ENCODE measurements around the gene TBCEL. TPM values are rescaled to one million over a fixed set of nuclear protein-coding genes. Genes with fewer than 3 reads are reported as not detected.
A peak's percentile ranks its signal among the peaks of the same experiment; 100 is the strongest.

Gene TBCEL
- total RNA-seq, 1 donor from 2014 or later, result 19.7 TPM

DNA sequence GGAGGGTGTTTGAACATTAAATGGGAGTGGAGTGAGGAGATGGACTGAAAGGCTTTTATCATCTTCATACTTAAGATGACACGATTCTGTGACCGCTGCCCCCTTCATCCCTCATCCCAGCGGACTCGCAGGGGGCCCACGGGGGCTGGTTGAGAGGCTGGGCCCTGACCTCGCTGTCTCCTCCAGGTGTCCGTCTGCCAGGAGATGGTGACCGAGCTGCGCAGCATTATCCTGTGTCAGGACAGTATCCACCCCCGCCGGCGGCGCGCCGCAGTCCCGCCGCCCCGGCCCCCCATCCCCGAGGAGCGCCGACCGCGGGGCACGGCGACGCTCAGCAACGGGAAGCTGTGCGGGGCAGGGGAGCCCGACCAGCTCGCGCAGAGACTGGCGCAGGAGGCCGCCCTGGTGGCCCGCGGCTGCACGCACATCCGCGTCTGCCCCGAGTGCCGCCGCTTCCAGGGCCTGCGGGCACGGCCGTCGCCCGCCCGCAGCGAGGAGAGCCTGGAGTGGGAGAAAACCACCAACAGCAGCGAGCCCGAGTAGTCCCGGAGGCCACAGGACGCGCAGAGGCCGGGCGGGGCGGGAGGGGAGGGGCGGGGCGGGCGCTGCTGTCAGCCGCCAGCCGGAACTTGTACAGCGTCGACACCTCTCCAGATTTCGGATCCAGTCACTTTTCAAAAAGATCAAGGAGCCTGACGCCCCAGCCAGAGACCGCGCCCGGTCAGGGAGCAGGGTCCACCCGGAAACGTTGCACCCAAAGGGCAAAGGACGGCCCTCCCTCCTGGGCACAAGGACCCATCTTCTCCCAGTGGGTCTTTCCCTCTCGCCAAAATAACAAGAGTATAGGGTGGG is 38.0 kb upstream of the TBCEL start:
- peaks cover 15% of the 10 kb centered on the region for H3K27me3 Mint-ChIP-seq (ENCODE audit: low read depth)
- no peaks in the 10 kb centered on the region for H3K9me3 Mint-ChIP-seq
- H3K27ac Mint-ChIP-seq (ENCODE audit: unreplicated experiment), result no peak overlapping the region

DNA sequence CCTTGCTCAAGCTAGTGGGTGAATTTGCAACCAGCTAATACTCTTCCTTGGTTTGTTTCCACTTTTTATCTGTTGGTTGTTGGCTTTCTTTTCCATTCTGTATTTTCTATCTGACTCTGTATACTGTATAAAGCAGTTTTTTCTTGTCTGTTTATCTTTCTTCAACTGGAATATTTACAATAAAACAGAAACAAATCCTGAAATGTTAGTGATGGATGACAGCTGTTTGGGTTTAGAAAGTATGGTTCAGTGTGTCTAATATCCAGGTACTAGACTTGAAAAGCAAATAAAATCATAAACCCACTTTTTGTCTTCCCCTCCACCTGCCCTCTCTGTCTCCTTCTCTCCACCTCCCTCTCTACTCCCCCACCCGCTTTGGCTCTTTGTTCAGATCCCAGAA is 35.3 kb upstream of the TBCEL start:
- TF ChIP-seq, protein P1, sequence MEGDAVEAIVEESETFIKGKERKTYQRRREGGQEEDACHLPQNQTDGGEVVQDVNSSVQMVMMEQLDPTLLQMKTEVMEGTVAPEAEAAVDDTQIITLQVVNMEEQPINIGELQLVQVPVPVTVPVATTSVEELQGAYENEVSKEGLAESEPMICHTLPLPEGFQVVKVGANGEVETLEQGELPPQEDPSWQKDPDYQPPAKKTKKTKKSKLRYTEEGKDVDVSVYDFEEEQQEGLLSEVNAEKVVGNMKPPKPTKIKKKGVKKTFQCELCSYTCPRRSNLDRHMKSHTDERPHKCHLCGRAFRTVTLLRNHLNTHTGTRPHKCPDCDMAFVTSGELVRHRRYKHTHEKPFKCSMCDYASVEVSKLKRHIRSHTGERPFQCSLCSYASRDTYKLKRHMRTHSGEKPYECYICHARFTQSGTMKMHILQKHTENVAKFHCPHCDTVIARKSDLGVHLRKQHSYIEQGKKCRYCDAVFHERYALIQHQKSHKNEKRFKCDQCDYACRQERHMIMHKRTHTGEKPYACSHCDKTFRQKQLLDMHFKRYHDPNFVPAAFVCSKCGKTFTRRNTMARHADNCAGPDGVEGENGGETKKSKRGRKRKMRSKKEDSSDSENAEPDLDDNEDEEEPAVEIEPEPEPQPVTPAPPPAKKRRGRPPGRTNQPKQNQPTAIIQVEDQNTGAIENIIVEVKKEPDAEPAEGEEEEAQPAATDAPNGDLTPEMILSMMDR (conservative IDR thresholded peaks at IDR 0.05), result no peak
- Mint-ChIP-seq H3K27ac (ENCODE audit: unreplicated experiment) (no peak overlapping the region), H3K4me3 (no peak overlapping the region), H3K36me3 (ENCODE audit: low read depth) (no peaks in the 10 kb centered on the region), H3K4me1 (peaks cover 9% of the 10 kb centered on the region), H3K27me3 (ENCODE audit: low read depth) (peaks cover 11% of the 10 kb centered on the region), H3K9me3 (no peaks in the 10 kb centered on the region)
- no peak for DNase-seq (ENCODE audit: low read depth, low spot score)

More for the DNA sequence above, 38.0 kb upstream of the TBCEL start:
- TF ChIP-seq, protein P1 (conservative IDR thresholded peaks at IDR 0.05), result peak; percentile 51
- Mint-ChIP-seq H3K36me3 (ENCODE audit: low read depth) (no peaks in the 10 kb centered on the region), H3K4me1 (peaks cover 9% of the 10 kb centered on the region), H3K4me3 (peak overlapping the region; percentile 68)
- peak; percentile 30 for DNase-seq (ENCODE audit: low read depth, low spot score)

DNA sequence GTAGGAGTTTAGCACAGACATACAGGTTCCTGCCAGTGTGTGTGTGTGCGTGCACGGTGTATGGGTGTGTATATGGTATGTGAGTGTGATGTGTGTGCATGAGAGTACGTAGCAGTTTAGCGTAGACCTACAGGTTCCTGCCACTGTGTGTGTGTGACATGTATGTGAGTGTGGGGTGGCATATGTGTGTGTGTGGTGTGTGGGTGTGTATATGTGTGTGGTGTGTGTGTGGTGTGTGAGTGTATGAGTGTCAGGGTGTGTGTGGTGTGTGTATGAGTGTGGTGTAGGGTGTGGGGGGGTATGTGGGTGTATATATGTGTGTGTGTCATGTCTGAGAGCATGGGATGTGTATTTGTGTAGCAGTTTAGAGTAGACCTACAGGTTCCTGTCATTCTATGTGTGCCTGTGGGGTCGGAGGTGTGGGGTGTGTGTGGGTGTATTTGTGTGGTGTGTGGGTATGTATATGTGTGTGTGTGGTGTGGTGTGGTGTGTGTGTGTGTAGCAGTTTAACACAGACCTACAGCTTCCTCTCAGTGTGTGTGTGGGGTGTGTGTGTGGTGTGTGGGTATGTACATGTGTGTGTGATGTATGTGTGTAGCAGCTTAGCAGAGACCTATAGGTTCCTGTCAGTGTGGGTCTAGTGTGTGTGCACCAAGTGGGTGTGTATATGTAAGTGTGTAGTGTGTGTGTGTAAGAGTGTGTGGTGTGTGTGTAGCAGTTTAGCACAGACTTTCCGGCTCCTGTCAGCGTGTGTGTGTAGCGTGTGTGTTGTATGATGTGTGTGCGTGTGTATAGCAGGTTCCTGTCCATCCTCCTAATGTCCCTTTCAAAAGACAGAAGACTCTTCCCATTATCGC is 31.8 kb upstream of the TBCEL start:
- H3K27ac Mint-ChIP-seq (ENCODE audit: unreplicated experiment), result no peak overlapping the region
- DNase-seq (ENCODE audit: low read depth, low spot score), result no peak
- H3K27me3 Mint-ChIP-seq (ENCODE audit: low read depth), result peaks cover 5% of the 10 kb centered on the region
- no peaks in the 10 kb centered on the region for H3K9me3 Mint-ChIP-seq
- TF ChIP-seq, protein P1 (conservative IDR thresholded peaks at IDR 0.05), result no peak
- H3K4me3 Mint-ChIP-seq, result no peak overlapping the region
- H3K4me1 Mint-ChIP-seq, result no peaks in the 10 kb centered on the region
- no peaks in the 10 kb centered on the region for H3K36me3 Mint-ChIP-seq (ENCODE audit: low read depth)

DNA sequence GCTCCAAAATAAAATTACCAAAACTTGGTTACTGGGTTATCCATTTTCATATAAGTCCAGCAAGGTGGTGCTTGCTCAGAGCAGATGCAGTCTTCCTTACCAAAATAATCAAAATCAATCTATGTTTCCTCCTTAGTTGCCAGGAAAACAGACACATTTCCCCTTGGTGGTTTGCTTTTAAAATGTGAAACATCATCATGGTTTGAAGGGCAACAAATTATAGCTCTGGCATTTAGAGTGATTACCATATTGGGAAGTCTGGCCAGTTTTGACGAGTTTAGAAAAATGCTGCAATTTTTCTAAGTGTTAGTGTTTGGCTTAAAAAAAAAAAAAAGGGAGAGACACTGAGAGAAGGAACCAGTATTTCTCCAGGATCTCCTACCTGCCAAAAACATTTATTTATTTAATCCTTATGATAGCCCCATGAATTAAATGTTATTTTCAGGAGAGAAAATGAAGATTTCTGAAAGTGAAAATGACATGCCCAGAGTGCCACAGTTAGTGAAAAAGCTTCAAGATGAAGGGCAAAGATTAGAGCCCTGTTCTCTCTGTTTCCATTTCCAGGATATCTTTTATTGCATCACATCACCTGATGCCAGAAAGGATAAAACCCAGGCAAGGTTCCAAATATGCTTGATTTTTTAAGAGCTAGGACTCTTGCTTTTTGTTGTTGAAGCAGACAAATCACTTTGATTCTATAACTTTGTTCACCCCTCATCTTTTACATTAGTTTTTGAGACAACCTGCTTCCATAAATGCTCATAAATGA is 29.6 kb upstream of the TBCEL start:
- no peaks in the 10 kb centered on the region for H3K9me3 Mint-ChIP-seq
- peaks cover 5% of the 10 kb centered on the region for H3K27me3 Mint-ChIP-seq (ENCODE audit: low read depth)
- no peak overlapping the region for H3K27ac Mint-ChIP-seq (ENCODE audit: unreplicated experiment)
- H3K36me3 Mint-ChIP-seq (ENCODE audit: low read depth), result no peaks in the 10 kb centered on the region
- TF ChIP-seq, protein P1 (conservative IDR thresholded peaks at IDR 0.05), result no peak
- DNase-seq (ENCODE audit: low read depth, low spot score), result no peak
- H3K4me3 Mint-ChIP-seq, result no peak overlapping the region
- no peaks in the 10 kb centered on the region for H3K4me1 Mint-ChIP-seq

- Mint-ChIP-seq H3K27ac (ENCODE audit: unreplicated experiment) (no peak overlapping the region), H3K4me1 (no peaks in the 10 kb centered on the region), H3K36me3 (ENCODE audit: low read depth) (no peaks in the 10 kb centered on the region), H3K9me3 (no peaks in the 10 kb centered on the region), H3K27me3 (ENCODE audit: low read depth) (peaks cover 5% of the 10 kb centered on the region), H3K4me3 (no peak overlapping the region)
- TF ChIP-seq, protein P1 (conservative IDR thresholded peaks at IDR 0.05), result no peak
- no peak for DNase-seq (ENCODE audit: low read depth, low spot score)
Measured at GRCh38 chr11:120995184-120995583, 28.7 kb upstream of the TBCEL start.

Measured in neural crest cell (in vitro differentiated cells).